Measurements from ENCODE around the gene BARHL2. TPM values are rescaled to one million over a fixed set of nuclear protein-coding genes. Genes with fewer than 3 reads are reported as not detected.

BARHL2 gene
- total RNA-seq, 1 donor = not detected

GRCh38 chr1:90714521-90714951 is 2.6 kb downstream of the BARHL2 start:
- DNase-seq (ENCODE audit: low read depth) = no peak
- no peak for TF ChIP-seq CTCF (IDR thresholded peaks at IDR 0.05; ENCODE audit: insufficient read depth, low read length)
- no peak overlapping the region for H3K4me3 ChIP-seq (ENCODE audit: low read depth, low read length)

DNA sequence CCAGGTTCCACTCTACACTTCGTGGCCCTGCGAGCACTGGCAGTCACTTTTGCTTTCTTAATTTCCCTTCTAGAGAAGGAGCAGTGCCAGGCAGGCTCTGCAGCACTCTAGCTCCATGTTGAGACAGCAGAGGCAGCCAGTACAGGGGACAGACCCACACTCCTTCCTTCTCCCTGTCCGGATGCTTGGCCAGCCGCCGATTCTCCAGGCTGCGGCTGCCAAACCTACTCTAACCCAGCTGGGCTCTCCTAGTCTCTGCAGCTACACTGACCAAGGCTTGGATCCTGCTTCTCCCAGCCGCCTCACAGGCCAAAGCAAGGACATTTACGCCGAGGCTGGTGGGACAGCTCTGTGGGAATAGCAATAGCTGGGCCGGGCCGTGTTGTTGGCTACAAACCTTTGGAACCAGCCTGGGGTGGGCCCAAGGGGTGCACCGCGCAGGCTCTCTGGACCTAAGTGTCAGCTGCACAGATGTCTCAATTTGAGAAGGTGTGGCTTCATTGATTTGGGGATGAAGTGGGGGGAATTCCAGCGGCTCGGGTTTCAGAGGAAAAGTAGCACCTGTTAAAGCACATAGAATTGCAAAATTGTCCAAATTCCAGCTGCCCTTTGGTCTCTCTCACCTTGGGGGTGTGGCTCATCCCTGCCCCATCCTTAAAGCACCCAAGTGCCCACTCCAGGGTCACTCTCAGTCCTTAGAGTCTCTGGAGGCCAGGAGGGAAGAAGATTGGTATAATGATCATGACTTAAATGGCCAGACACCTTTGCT is 3.2 kb downstream of the BARHL2 start:
- TF ChIP-seq CTCF (IDR thresholded peaks at IDR 0.05; ENCODE audit: insufficient read depth, low read length) = no peak
- no peak overlapping the region for H3K4me3 ChIP-seq (ENCODE audit: low read depth, low read length)
- DNase-seq (ENCODE audit: low read depth) = no peak

GRCh38 chr1:90712915-90713730 is 4.0 kb downstream of the BARHL2 start:
- TF ChIP-seq CTCF (IDR thresholded peaks at IDR 0.05; ENCODE audit: insufficient read depth, low read length) = no peak
- no peak for DNase-seq (ENCODE audit: low read depth)
- no peak overlapping the region for H3K4me3 ChIP-seq (ENCODE audit: low read depth, low read length)

DNA sequence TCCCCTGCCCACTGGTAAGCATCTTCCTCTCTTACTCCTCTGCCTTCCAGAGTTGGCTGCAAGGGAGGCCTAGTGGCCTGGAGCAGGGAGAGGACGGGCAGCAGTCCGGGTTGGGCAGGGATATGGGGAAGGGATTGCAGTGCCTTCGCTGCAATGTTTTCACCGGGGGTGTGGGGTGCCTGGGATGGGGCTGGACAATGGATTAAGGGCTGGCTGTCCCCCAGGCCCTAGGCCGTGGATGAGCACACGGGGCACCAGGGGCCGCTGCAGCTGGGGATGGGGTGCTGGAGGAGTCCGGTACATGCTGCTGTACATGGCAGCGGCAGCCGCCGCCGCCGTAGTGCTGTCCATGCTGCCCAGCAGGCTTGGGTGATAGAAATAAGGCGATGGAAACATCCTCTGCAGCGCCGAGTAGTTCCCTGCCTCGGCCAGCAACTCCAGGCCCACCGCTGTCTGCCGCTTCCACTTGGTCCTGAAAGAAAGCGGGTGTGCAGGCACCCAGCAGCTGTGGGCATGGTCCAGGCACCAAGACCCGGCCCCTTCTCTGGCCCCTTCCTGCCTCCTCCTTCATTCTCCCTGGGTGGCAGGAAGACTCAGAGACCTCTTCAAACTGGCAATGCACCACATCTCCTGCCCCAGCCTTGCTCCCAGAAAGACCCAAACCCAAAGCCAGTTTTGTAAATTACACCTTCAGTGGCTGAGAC is 4.8 kb downstream of the BARHL2 start:
- H3K4me3 ChIP-seq (ENCODE audit: low read depth, low read length) = no peak overlapping the region
- no peak for DNase-seq (ENCODE audit: low read depth)
- no peak for TF ChIP-seq CTCF (IDR thresholded peaks at IDR 0.05; ENCODE audit: insufficient read depth, low read length)

- no peak overlapping the region for H3K4me3 ChIP-seq (ENCODE audit: low read depth, low read length)
- TF ChIP-seq CTCF (IDR thresholded peaks at IDR 0.05; ENCODE audit: insufficient read depth, low read length) = no peak
- DNase-seq (ENCODE audit: low read depth) = no peak
Measured at GRCh38 chr1:90711696-90712095, 5.4 kb downstream of the BARHL2 start.

DNA sequence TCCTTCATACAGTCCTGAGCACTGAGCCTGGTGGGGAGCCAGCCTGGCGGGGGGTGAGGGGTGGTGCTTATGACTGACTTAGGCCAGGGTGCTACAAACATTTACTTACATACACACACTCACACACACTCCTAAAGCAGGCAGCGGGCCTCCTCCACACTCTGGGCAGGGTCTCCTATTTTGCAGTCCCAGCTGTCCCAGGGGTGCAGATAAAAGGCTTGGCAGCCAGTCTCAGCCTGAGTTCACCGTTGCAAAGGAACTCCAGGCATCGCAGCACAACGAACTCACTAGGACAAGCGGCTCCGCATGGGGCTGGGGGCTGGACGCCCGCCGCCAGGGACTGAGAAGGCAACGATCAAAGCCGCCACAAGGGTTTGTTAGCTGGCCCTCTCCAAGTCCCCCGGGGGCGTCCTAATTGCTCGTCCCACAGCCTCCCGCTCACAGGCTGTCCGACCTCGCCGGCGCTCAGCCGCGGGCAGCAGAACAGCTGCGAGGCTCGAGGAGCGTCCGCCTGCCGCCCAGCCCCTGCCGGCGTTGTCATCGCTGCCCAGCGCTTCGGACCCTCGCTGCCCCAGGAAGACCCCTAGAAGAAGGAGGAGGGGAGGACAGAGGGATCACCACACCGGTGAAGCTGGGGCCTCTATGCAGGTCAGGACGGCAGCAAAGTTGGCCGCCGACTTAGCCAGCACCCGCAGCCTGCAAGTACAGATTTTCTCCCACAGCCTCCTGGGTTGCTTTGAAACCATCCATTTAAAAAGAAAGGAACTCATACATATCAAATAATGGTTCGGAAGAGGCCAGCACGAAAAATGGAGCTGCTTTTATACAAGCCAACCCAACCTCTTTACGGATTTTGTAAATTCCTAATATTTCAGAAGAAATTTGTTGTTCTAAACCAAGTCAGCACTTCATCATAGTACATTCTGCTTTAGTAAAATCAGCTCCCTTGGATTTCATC is 6.2 kb downstream of the BARHL2 start:
- no peak overlapping the region for H3K4me3 ChIP-seq (ENCODE audit: low read depth, low read length)
- no peak for DNase-seq (ENCODE audit: low read depth)
- no peak for TF ChIP-seq CTCF (IDR thresholded peaks at IDR 0.05; ENCODE audit: insufficient read depth, low read length)

Data from fibroblast of the aortic adventitia (primary cell).